Effector memory CD4-positive, alpha-beta T cell (primary cell): ENCODE results near the gene SLC33A1.
"Not testable (repeated sequence)": the region's sequence is repeated elsewhere in the genome, so short reads cannot be mapped to it uniquely, and the experiment has no call there.

Source experiments
- DNase-seq, 3 donors: peaks; one replicate each; pipeline ENCODE4 v3.0.0-alpha.2; 2020
- H3K27ac ChIP-seq: 2 replicates; pipeline ENCODE4 v1.7.0; 2013; ENCODE audit warnings: mild to moderate bottlenecking, low read length, moderate library complexity; ENCODE audit not compliant: insufficient read depth, poor library complexity, severe bottlenecking
- H3K27me3 ChIP-seq: replicated peaks from 2 replicates; pipeline ENCODE4 v1.7.0; 2013; ENCODE audit warnings: mild to moderate bottlenecking, low read length; ENCODE audit not compliant: insufficient read depth, control insufficient read depth, poor library complexity, severe bottlenecking
- H3K36me3 ChIP-seq: 2 replicates; pipeline ENCODE4 v1.7.0; 2013; ENCODE audit warnings: mild to moderate bottlenecking, low read length, moderate library complexity; ENCODE audit not compliant: control insufficient read depth, insufficient read depth
- H3K4me1 ChIP-seq: 2 replicates; pipeline ENCODE4 v1.7.0; 2013; ENCODE audit warnings: low read length, mild to moderate bottlenecking; ENCODE audit not compliant: control insufficient read depth, insufficient read depth, poor library complexity, severe bottlenecking
- H3K4me3 ChIP-seq: 2 replicates; pipeline ENCODE4 v1.7.0; 2013; ENCODE audit warnings: low read length, low read depth, mild to moderate bottlenecking; ENCODE audit not compliant: insufficient read depth, poor library complexity, severe bottlenecking
- H3K9me3 ChIP-seq: 2 replicates; pipeline ENCODE4 v1.7.0; 2013; ENCODE audit warnings: mild to moderate bottlenecking, low read length, moderate library complexity; ENCODE audit not compliant: control insufficient read depth

Gene SLC33A1

GRCh38 chr3:155835341-155836071 lies 18.7 kb downstream of the SLC33A1 start:
- H3K27me3 ChIP-seq, result no peaks in the 10 kb centered on the region
- H3K4me3 ChIP-seq, result no peak overlapping the region
- no peaks in the 10 kb centered on the region for H3K4me1 ChIP-seq
- no peaks in the 10 kb centered on the region for H3K9me3 ChIP-seq
- DNase-seq, result no peak
- H3K27ac ChIP-seq, result no peak overlapping the region
- no peaks in the 10 kb centered on the region for H3K36me3 ChIP-seq

GRCh38 chr3:155828490-155829098 lies 25.6 kb downstream of the SLC33A1 start:
- H3K9me3 ChIP-seq, H3K4me3 ChIP-seq, H3K4me1 ChIP-seq, H3K27ac ChIP-seq, H3K36me3 ChIP-seq, DNase-seq, H3K27me3 ChIP-seq: not testable (repeated sequence)

- no peaks in the 10 kb centered on the region for H3K4me1 ChIP-seq
- no peak overlapping the region for H3K4me3 ChIP-seq
- no peaks in the 10 kb centered on the region for H3K27me3 ChIP-seq
- no peak overlapping the region for H3K27ac ChIP-seq
- no peaks in the 10 kb centered on the region for H3K36me3 ChIP-seq
- H3K9me3 ChIP-seq, result no peaks in the 10 kb centered on the region
- DNase-seq, result no peak
Measured at GRCh38 chr3:155815030-155815545, 39.1 kb downstream of the SLC33A1 start.

GRCh38 chr3:155813224-155813623 lies 41.0 kb downstream of the SLC33A1 start:
- not testable (repeated sequence) for H3K4me3 ChIP-seq, H3K27me3 ChIP-seq

GRCh38 chr3:155809181-155809580 lies 45.0 kb downstream of the SLC33A1 start:
- Histone ChIP-seq H3K9me3 (no peaks in the 10 kb centered on the region), H3K4me3 (no peak overlapping the region), H3K27me3 (no peaks in the 10 kb centered on the region), H3K4me1 (peaks cover 9% of the 10 kb centered on the region), H3K27ac (no peak overlapping the region), H3K36me3 (no peaks in the 10 kb centered on the region)
- DNase-seq, result no peak

More at GRCh38 chr3:155813224-155813623, 41.0 kb downstream of the SLC33A1 start:
- H3K9me3 ChIP-seq, DNase-seq, H3K27ac ChIP-seq, H3K36me3 ChIP-seq, H3K4me1 ChIP-seq: not testable (repeated sequence)

- Histone ChIP-seq H3K27me3 (no peaks in the 10 kb centered on the region), H3K9me3 (no peaks in the 10 kb centered on the region), H3K27ac (no peak overlapping the region), H3K4me1 (peaks cover 9% of the 10 kb centered on the region), H3K4me3 (no peak overlapping the region), H3K36me3 (no peaks in the 10 kb centered on the region)
- no peak for DNase-seq
Measured at GRCh38 chr3:155807823-155808222, 46.4 kb downstream of the SLC33A1 start.

- DNase-seq, result peak; percentile 58 to 63 (median 61)
- Histone ChIP-seq H3K4me1 (peaks cover 9% of the 10 kb centered on the region), H3K27ac (peak within 1 kb of the TSS; percentile 50), H3K36me3 (no peaks in the 10 kb centered on the region), H3K27me3 (no peaks in the 10 kb centered on the region), H3K4me3 (peak within 1 kb of the TSS; percentile 59), H3K9me3 (no peaks in the 10 kb centered on the region)
Measured at GRCh38 chr3:155805802-155806618, 48.2 kb downstream of the SLC33A1 start, which contains the start of gene C3orf33. C3orf33 (minus strand) TSS chr3:155806278; CDS start chr3:155806252, 26 bp downstream.

GRCh38 chr3:155805204-155805801 lies 48.9 kb downstream of the SLC33A1 start:
- Histone ChIP-seq H3K4me1 (peaks cover 9% of the 10 kb centered on the region), H3K36me3 (no peaks in the 10 kb centered on the region), H3K27me3 (no peaks in the 10 kb centered on the region), H3K27ac (peak overlapping the region; percentile 50), H3K4me3 (peak overlapping the region; percentile 59), H3K9me3 (no peaks in the 10 kb centered on the region)
- DNase-seq, result peak in 1 of 3 donors; percentile 6

GRCh38 chr3:155804323-155804722 lies 49.9 kb downstream of the SLC33A1 start:
- Histone ChIP-seq H3K4me3 (no peak overlapping the region), H3K36me3 (no peaks in the 10 kb centered on the region), H3K27ac (no peak overlapping the region), H3K27me3 (no peaks in the 10 kb centered on the region), H3K4me1 (peaks cover 9% of the 10 kb centered on the region), H3K9me3 (no peaks in the 10 kb centered on the region)
- DNase-seq, result no peak
